Measurements from ENCODE around the gene INSIG1. TPM values are rescaled to one million over a fixed set of nuclear protein-coding genes. Genes with fewer than 3 reads are reported as not detected.
A peak's percentile ranks its signal among the peaks of the same experiment; 100 is the strongest.

Gene INSIG1
- total RNA-seq, 1 donor = 128 TPM

GRCh38 chr7:155287284-155287935 is 10.3 kb upstream of the INSIG1 start:
- Histone ChIP-seq H3K27me3 (ENCODE audit: insufficient read depth, low read length) (no peaks in the 10 kb centered on the region), H3K4me1 (ENCODE audit: insufficient read depth, low read length) (peaks cover 19% of the 10 kb centered on the region), H3K4me3 (ENCODE audit: low read length) (no peak overlapping the region)

GRCh38 chr7:155288055-155288454 is 9.6 kb upstream of the INSIG1 start:
- no peak overlapping the region for H3K4me3 ChIP-seq (ENCODE audit: low read length)
- no peaks in the 10 kb centered on the region for H3K9me3 ChIP-seq (ENCODE audit: low read depth, low read length)
- no peaks in the 10 kb centered on the region for H3K27me3 ChIP-seq (ENCODE audit: insufficient read depth, low read length)
- H3K4me1 ChIP-seq (ENCODE audit: insufficient read depth, low read length) = peaks cover 14% of the 10 kb centered on the region

More at GRCh38 chr7:155287284-155287935, 10.3 kb upstream of the INSIG1 start:
- no peaks in the 10 kb centered on the region for H3K9me3 ChIP-seq (ENCODE audit: low read depth, low read length)

GRCh38 chr7:155289107-155289506 is 8.6 kb upstream of the INSIG1 start:
- peaks cover 23% of the 10 kb centered on the region for H3K4me1 ChIP-seq (ENCODE audit: insufficient read depth, low read length)
- H3K9me3 ChIP-seq (ENCODE audit: low read depth, low read length) = no peaks in the 10 kb centered on the region
- no peak overlapping the region for H3K4me3 ChIP-seq (ENCODE audit: low read length)
- no peaks in the 10 kb centered on the region for H3K27me3 ChIP-seq (ENCODE audit: insufficient read depth, low read length)

- Histone ChIP-seq H3K4me1 (ENCODE audit: insufficient read depth, low read length) (peaks cover 29% of the 10 kb centered on the region), H3K4me3 (ENCODE audit: low read length) (no peak overlapping the region), H3K9me3 (ENCODE audit: low read depth, low read length) (no peaks in the 10 kb centered on the region), H3K27me3 (ENCODE audit: insufficient read depth, low read length) (no peaks in the 10 kb centered on the region)
Measured at GRCh38 chr7:155289949-155290501, 7.7 kb upstream of the INSIG1 start.

- Histone ChIP-seq H3K4me1 (ENCODE audit: insufficient read depth, low read length) (peaks cover 27% of the 10 kb centered on the region), H3K27me3 (ENCODE audit: insufficient read depth, low read length) (no peaks in the 10 kb centered on the region), H3K4me3 (ENCODE audit: low read length) (no peak overlapping the region), H3K9me3 (ENCODE audit: low read depth, low read length) (no peaks in the 10 kb centered on the region)
Measured at GRCh38 chr7:155291045-155291530, 6.6 kb upstream of the INSIG1 start.

- Histone ChIP-seq H3K27me3 (ENCODE audit: insufficient read depth, low read length) (no peaks in the 10 kb centered on the region), H3K4me1 (ENCODE audit: insufficient read depth, low read length) (peaks cover 30% of the 10 kb centered on the region), H3K9me3 (ENCODE audit: low read depth, low read length) (no peaks in the 10 kb centered on the region), H3K4me3 (ENCODE audit: low read length) (no peak overlapping the region)
Measured at GRCh38 chr7:155291729-155292128, 5.9 kb upstream of the INSIG1 start.

GRCh38 chr7:155292680-155293226 is 4.9 kb upstream of the INSIG1 start:
- H3K27me3 ChIP-seq (ENCODE audit: insufficient read depth, low read length) = no peaks in the 10 kb centered on the region
- H3K9me3 ChIP-seq (ENCODE audit: low read depth, low read length) = no peaks in the 10 kb centered on the region
- no peak overlapping the region for H3K4me3 ChIP-seq (ENCODE audit: low read length)
- H3K4me1 ChIP-seq (ENCODE audit: insufficient read depth, low read length) = peaks cover 30% of the 10 kb centered on the region

- Histone ChIP-seq H3K4me3 (ENCODE audit: low read length) (no peak overlapping the region), H3K9me3 (ENCODE audit: low read depth, low read length) (no peaks in the 10 kb centered on the region), H3K4me1 (ENCODE audit: insufficient read depth, low read length) (peaks cover 35% of the 10 kb centered on the region)
Measured at GRCh38 chr7:155293721-155294510, 3.8 kb upstream of the INSIG1 start.

GRCh38 chr7:155294511-155294778 is 3.2 kb upstream of the INSIG1 start:
- H3K27me3 ChIP-seq (ENCODE audit: insufficient read depth, low read length) = no peaks in the 10 kb centered on the region
- no peak overlapping the region for H3K4me3 ChIP-seq (ENCODE audit: low read length)
- peaks cover 39% of the 10 kb centered on the region for H3K4me1 ChIP-seq (ENCODE audit: insufficient read depth, low read length)
- H3K9me3 ChIP-seq (ENCODE audit: low read depth, low read length) = no peaks in the 10 kb centered on the region

More at GRCh38 chr7:155293721-155294510, 3.8 kb upstream of the INSIG1 start:
- no peaks in the 10 kb centered on the region for H3K27me3 ChIP-seq (ENCODE audit: insufficient read depth, low read length)

- Histone ChIP-seq H3K27me3 (ENCODE audit: insufficient read depth, low read length) (no peaks in the 10 kb centered on the region), H3K9me3 (ENCODE audit: low read depth, low read length) (no peaks in the 10 kb centered on the region), H3K4me3 (ENCODE audit: low read length) (no peak overlapping the region), H3K4me1 (ENCODE audit: insufficient read depth, low read length) (peaks cover 46% of the 10 kb centered on the region)
Measured at GRCh38 chr7:155295511-155295910, 2.2 kb upstream of the INSIG1 start.

- Histone ChIP-seq H3K27me3 (ENCODE audit: insufficient read depth, low read length) (no peaks in the 10 kb centered on the region), H3K4me1 (ENCODE audit: insufficient read depth, low read length) (peaks cover 51% of the 10 kb centered on the region), H3K9me3 (ENCODE audit: low read depth, low read length) (no peaks in the 10 kb centered on the region)
Measured at GRCh38 chr7:155296006-155296787, 1.5 kb upstream of the INSIG1 start.

GRCh38 chr7:155296788-155297516 is 726 bp upstream of the INSIG1 start:
- Histone ChIP-seq H3K9me3 (ENCODE audit: low read depth, low read length) (no peaks in the 10 kb centered on the region), H3K4me1 (ENCODE audit: insufficient read depth, low read length) (peaks cover 51% of the 10 kb centered on the region), H3K4me3 (ENCODE audit: low read length) (peak overlapping the region; percentile 69), H3K27me3 (ENCODE audit: insufficient read depth, low read length) (no peaks in the 10 kb centered on the region)

More at GRCh38 chr7:155296006-155296787, 1.5 kb upstream of the INSIG1 start:
- peak overlapping the region; percentile 69 for H3K4me3 ChIP-seq (ENCODE audit: low read length)

- H3K9me3 ChIP-seq (ENCODE audit: low read depth, low read length) = no peaks in the 10 kb centered on the region
- no peaks in the 10 kb centered on the region for H3K27me3 ChIP-seq (ENCODE audit: insufficient read depth, low read length)
- H3K4me1 ChIP-seq (ENCODE audit: insufficient read depth, low read length) = peaks cover 50% of the 10 kb centered on the region
- peak overlapping the region; percentile 69 for H3K4me3 ChIP-seq (ENCODE audit: low read length)
Measured at GRCh38 chr7:155298288-155298833, 683 bp downstream of the INSIG1 start.

Measured in mononuclear cell (primary cell).